ENCODE measurements around the gene PLET1.

The PLET1 gene

DNA sequence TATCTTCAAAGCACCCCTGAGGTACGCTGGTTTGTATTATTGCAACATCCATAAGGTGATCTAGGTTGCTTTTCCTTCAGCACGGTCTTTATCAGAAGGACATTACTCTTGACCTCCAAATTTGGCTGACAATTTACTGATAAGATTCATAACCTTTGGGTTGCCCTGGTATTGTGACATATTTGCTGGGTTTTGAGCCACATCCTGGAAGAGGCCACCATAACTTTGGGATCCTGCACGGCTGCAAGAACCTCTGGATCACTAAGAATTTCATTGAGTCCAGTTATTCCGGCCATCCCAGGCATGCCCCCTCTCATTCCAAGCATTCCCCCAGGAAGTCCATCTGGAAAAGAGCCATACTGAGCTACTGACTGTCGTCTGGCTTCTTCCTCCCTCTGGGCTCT, 6.5 kb upstream of the PLET1 start:
- H3K4me3 ChIP-seq (ENCODE audit: insufficient read depth, low read length, poor library complexity, severe bottlenecking) = no peak overlapping the region
- no peak overlapping the region for H3K4me2 ChIP-seq (ENCODE audit: low read depth, low read length, poor library complexity, severe bottlenecking)
- H2AFZ ChIP-seq (ENCODE audit: low read depth, low read length, severe bottlenecking) = no peak overlapping the region
- H3K36me3 ChIP-seq (ENCODE audit: low read length) = no peaks in the 10 kb centered on the region
- no peaks in the 10 kb centered on the region for H4K20me1 ChIP-seq (ENCODE audit: low read depth, low read length)
- TF ChIP-seq EZH2phosphoT487 (conservative IDR thresholded peaks at IDR 0.05; ENCODE audit: low read length) = no peak
- TF ChIP-seq, protein P1, sequence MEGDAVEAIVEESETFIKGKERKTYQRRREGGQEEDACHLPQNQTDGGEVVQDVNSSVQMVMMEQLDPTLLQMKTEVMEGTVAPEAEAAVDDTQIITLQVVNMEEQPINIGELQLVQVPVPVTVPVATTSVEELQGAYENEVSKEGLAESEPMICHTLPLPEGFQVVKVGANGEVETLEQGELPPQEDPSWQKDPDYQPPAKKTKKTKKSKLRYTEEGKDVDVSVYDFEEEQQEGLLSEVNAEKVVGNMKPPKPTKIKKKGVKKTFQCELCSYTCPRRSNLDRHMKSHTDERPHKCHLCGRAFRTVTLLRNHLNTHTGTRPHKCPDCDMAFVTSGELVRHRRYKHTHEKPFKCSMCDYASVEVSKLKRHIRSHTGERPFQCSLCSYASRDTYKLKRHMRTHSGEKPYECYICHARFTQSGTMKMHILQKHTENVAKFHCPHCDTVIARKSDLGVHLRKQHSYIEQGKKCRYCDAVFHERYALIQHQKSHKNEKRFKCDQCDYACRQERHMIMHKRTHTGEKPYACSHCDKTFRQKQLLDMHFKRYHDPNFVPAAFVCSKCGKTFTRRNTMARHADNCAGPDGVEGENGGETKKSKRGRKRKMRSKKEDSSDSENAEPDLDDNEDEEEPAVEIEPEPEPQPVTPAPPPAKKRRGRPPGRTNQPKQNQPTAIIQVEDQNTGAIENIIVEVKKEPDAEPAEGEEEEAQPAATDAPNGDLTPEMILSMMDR (IDR thresholded peaks at IDR 0.05; ENCODE audit: insufficient read depth, low read length, poor library complexity, severe bottlenecking) = no peak
- H3K27me3 ChIP-seq (ENCODE audit: low read length) = no peaks in the 10 kb centered on the region
- H3F3A ChIP-seq (ENCODE audit: insufficient read depth) = no peaks in the 10 kb centered on the region
- H3K9me2 ChIP-seq (replicated peaks; ENCODE audit: insufficient read depth, low read length) = no peaks in the 10 kb centered on the region
- H3K79me2 ChIP-seq (ENCODE audit: insufficient read depth, low read length) = no peaks in the 10 kb centered on the region
- H3K9ac ChIP-seq (ENCODE audit: low read length) = no peak overlapping the region
- H3K27ac ChIP-seq (ENCODE audit: low read depth, low read length) = no peak overlapping the region
- H3K9me3 ChIP-seq (ENCODE audit: insufficient read depth, low read length) = no peaks in the 10 kb centered on the region

DNA sequence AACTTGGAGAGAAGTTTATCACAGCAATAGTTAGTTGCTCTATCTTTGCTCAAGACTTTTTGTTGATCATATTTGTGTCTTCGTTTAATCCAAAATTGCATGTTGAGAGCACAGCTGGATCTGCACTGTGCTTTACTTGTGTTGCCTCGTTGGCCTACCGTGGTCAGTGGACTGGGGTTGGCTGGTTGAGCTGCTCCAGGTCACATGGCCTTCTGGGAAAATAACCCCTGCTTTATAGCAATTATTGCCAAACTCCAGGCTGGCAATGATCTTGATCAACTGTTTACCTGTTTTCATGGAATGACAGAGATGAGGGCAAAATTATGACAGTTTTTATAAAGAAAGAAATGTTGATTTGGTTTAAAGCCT, 5.7 kb upstream of the PLET1 start:
- H3K27ac ChIP-seq (ENCODE audit: low read depth, low read length) = no peak overlapping the region
- no peak overlapping the region for H3K4me3 ChIP-seq (ENCODE audit: insufficient read depth, low read length, poor library complexity, severe bottlenecking)
- H3K27me3 ChIP-seq (ENCODE audit: low read length) = no peaks in the 10 kb centered on the region
- H2AFZ ChIP-seq (ENCODE audit: low read depth, low read length, severe bottlenecking) = no peak overlapping the region
- TF ChIP-seq EZH2phosphoT487 (conservative IDR thresholded peaks at IDR 0.05; ENCODE audit: low read length) = no peak
- TF ChIP-seq, protein P1 (IDR thresholded peaks at IDR 0.05; ENCODE audit: insufficient read depth, low read length, poor library complexity, severe bottlenecking) = no peak
- H3F3A ChIP-seq (ENCODE audit: insufficient read depth) = no peaks in the 10 kb centered on the region
- H3K9me2 ChIP-seq (replicated peaks; ENCODE audit: insufficient read depth, low read length) = no peaks in the 10 kb centered on the region
- H3K9me3 ChIP-seq (ENCODE audit: insufficient read depth, low read length) = no peaks in the 10 kb centered on the region
- H3K9ac ChIP-seq (ENCODE audit: low read length) = no peak overlapping the region
- no peaks in the 10 kb centered on the region for H3K36me3 ChIP-seq (ENCODE audit: low read length)
- H3K4me2 ChIP-seq (ENCODE audit: low read depth, low read length, poor library complexity, severe bottlenecking) = no peak overlapping the region
- no peaks in the 10 kb centered on the region for H3K79me2 ChIP-seq (ENCODE audit: insufficient read depth, low read length)
- no peaks in the 10 kb centered on the region for H4K20me1 ChIP-seq (ENCODE audit: low read depth, low read length)

DNA sequence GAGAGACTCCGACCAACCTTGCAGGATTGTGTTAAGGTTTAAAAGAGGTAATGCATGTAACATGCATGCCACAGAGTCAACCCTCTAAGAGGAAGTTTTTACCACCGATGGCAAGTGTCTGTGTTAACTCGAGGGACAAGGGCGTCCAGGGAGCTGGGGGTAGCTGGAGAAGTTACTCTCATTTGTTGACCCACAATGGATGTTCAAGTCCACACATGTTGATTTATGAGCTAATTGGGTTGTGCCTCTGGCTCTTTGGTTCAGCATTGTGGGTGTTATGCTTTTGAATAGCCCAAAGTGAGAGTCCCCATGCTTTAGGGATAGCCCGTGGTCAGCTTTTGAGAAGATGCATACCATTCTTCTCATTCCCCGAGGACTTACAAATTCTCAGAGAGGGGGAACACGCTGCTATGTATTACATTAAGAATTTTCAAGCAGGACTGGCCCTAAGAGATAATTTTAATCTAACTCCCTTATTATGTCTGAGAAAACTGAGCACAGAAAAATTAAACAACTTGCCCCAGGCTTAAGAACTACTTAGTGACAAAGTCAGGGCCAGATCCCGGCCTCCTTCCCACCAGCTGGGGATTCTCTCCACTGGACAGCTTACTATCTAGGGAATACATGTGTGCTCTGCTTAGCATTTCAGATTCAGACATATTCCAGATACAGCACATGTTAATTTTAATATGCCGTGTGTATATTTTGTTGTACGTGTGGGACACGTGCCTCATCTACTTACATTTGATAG, 5.2 kb upstream of the PLET1 start:
- Histone ChIP-seq H3K9ac (ENCODE audit: low read length) (no peak overlapping the region), H3K79me2 (ENCODE audit: insufficient read depth, low read length) (no peaks in the 10 kb centered on the region), H2AFZ (ENCODE audit: low read depth, low read length, severe bottlenecking) (no peak overlapping the region), H3K27ac (ENCODE audit: low read depth, low read length) (no peak overlapping the region), H3K9me2 (replicated peaks; ENCODE audit: insufficient read depth, low read length) (no peaks in the 10 kb centered on the region), H3K36me3 (ENCODE audit: low read length) (no peaks in the 10 kb centered on the region), H4K20me1 (ENCODE audit: low read depth, low read length) (no peaks in the 10 kb centered on the region), H3K9me3 (ENCODE audit: insufficient read depth, low read length) (no peaks in the 10 kb centered on the region), H3K27me3 (ENCODE audit: low read length) (no peaks in the 10 kb centered on the region), H3F3A (ENCODE audit: insufficient read depth) (no peaks in the 10 kb centered on the region), H3K4me2 (ENCODE audit: low read depth, low read length, poor library complexity, severe bottlenecking) (no peak overlapping the region), H3K4me3 (ENCODE audit: insufficient read depth, low read length, poor library complexity, severe bottlenecking) (no peak overlapping the region)
- TF ChIP-seq EZH2phosphoT487 (conservative IDR thresholded peaks at IDR 0.05; ENCODE audit: low read length) = no peak
- TF ChIP-seq, protein P1 (IDR thresholded peaks at IDR 0.05; ENCODE audit: insufficient read depth, low read length, poor library complexity, severe bottlenecking) = no peak
